Subcutaneous adipose tissue (tissue), 4 donors: ENCODE results near the gene BCL2. TPM values are rescaled to one million over a fixed set of nuclear protein-coding genes. Genes with fewer than 3 reads are reported as not detected.

ENCODE experiments used
- total RNA-seq, 4 donors: library from RNA; depleted of rRNA; stranded (reverse); fragments of >200 nt; gene quantifications; one replicate each; pipeline ENCODE4 v1.1.0, GENCODE V29; 2016
- TF ChIP-seq, protein P1 (sequence below): fragments of 450-650 bp; IDR thresholded peaks from one replicate; pipeline ENCODE4 v1.5.1; 2016; ENCODE audit warnings: low read depth, mild to moderate bottlenecking, control low read depth, antibody characterized with exemption, moderate library complexity

The BCL2 gene
- total RNA-seq, 4 donors from 2014 or later: 50.3 to 82.5 (median 55.9) TPM

DNA sequence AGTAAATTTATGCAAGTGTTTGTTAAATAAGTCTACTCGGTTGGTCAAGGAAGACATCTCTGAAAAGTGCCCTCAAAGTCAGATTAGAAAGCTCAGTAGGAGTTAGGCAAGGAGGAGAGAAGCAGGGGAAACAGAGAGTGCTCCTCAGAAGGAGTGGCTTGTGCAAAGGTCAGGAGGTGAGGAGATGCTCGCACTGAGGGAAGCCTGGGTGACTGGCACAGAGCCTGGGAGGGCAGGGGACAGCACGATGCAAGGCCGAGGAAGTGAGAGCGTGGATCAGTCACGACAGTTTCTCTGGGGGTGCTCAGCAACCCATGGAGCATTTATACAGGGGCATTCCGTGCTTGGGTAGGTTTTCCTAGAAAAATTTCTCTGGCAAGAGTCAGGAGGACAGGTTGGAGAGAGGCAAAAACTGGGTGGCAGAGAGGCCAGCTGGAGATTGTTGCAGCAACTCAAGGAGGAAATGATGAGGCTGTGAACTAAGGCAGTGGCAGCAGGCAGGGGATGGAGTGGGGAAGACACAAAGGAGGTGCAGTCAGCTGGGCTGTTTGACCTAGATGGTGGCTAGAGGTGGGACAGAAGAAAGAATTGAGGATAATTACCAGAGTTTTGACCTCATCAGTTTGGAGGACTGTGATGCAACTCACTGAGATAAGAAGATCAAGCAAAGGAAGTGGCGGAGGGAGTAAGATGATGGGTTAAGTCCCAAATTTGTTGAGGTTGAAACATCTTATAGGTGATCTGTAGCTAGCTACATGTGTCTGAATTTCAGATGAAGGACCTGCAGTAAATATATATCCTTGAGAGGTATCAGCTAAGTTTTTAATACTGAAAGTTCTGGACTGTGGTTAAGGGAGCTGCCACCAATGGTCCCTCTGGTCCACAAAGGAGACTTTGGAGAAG, 52.4 kb downstream of the BCL2 start:
- TF ChIP-seq, protein P1, sequence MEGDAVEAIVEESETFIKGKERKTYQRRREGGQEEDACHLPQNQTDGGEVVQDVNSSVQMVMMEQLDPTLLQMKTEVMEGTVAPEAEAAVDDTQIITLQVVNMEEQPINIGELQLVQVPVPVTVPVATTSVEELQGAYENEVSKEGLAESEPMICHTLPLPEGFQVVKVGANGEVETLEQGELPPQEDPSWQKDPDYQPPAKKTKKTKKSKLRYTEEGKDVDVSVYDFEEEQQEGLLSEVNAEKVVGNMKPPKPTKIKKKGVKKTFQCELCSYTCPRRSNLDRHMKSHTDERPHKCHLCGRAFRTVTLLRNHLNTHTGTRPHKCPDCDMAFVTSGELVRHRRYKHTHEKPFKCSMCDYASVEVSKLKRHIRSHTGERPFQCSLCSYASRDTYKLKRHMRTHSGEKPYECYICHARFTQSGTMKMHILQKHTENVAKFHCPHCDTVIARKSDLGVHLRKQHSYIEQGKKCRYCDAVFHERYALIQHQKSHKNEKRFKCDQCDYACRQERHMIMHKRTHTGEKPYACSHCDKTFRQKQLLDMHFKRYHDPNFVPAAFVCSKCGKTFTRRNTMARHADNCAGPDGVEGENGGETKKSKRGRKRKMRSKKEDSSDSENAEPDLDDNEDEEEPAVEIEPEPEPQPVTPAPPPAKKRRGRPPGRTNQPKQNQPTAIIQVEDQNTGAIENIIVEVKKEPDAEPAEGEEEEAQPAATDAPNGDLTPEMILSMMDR: no peak

DNA sequence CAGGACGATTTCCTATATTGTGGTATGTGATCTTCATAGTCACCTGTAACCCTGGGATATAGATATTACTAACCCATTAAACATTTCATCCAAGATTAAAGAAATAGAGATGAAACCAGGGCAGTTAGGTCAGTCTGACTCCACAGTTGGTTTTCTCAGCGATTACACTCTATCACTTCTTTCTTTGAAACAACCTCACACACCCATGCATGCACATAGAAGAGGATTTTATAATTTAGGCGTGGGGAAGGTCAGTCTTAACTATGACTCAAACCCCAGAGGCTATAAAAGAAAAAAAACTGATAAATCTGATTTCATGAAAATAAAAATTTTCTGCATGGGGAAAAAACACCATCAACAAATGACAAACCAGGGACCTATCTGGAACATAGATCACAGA, 54.2 kb downstream of the BCL2 start:
- TF ChIP-seq, protein P1: no peak

DNA sequence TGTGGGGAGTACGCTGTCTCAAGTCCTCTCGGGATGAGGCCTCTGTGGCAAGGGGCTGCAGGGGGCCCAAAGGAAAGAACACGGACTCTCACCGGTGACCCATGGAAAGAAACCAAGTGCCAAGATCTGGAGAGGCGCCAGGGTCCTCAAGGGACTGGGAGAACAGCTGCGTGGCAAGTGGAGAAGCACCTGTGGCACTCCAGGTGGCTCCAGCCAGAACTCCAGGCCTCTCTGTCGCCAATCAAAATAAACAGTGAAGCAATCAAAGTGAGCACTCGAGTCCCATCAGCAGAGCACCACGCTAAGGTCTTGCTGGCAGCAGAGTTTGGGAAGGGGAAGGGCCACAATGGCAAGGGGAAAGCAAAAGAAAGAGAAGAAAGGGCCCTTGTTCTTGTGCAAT, 54.7 kb downstream of the BCL2 start:
- TF ChIP-seq, protein P1: no peak

DNA sequence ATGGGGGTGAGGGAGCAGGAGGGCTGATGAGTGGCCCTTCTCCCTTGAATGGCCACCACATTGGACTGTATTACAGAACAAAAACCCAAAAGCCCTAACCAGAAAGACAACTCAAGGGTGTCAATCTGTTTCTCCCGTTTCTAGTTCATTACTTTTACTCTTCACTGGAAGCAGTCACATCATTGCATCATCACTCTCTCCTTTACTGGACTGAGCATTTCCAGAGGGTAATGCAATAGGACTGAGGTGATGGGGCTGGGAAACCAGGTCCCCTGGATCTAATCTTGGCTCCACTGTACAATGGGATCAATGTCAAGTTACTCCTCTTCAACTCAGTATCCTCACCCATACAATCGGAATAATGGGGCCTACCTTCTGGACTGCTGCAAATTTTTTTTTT, 56.1 kb downstream of the BCL2 start:
- TF ChIP-seq, protein P1: no peak

DNA sequence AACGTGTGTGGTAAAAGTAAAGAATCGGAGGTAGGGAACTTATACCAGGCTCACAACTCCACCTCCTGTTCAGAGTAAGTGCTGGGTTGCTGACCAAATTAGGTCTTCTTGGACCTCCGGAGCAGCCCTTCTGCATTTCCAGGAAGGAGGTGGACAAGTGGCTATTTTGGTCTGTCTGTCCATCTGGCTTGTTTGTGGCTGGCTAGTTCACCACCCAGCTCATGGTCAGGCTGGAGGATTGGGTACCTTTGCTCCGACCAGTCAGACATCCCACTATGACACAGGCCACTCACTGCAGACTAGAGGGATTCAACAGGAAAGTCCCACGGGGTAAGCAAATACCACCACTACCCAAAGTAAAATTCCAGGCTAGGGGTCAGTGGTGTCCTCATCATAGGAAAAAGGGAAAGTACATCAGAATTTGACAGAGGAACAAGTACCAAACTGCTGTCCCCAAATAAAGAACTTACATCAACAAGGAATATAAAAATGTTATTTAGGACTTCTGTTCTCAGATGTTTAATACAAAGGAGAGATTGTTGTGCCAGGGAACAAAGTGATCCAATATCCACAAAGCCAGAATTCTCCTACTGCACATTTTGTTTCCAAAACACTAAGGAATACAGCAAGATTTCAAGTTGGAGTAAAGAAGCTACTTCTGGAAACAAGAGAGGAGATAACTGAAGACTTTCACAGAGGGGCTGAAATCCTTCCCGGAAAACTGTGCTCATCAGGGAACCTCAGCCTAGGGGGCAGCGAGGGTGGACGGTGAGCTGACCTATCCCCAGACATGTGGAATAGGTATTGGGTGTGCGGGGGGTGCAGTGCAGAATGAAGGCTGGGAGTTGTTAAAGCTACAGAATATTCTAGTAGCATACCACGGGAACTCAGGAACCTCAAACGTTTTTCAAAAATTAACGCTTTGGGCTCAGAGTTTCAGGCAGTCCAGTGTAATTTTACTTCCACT, 56.9 kb downstream of the BCL2 start:
- TF ChIP-seq, protein P1: no peak

DNA sequence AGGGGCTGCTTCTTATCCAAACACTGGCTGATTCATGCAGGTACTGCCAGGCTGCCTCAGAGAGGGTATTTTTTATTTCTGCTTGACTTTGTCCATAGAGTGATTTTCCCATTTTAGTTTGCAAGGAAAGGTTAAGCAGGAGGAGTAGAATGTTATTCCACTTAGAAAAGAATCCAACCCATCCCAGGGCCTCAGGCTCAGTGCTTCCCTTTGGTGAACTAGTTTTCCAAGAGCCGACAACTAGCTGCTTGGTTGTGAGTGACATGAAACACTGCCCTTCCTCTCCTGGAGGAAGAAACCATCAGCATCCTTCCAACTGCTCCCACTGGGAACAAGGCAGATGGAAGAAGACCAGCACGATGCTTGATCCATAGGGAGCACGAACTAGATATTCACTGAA, 58.5 kb downstream of the BCL2 start:
- TF ChIP-seq, protein P1: no peak

DNA sequence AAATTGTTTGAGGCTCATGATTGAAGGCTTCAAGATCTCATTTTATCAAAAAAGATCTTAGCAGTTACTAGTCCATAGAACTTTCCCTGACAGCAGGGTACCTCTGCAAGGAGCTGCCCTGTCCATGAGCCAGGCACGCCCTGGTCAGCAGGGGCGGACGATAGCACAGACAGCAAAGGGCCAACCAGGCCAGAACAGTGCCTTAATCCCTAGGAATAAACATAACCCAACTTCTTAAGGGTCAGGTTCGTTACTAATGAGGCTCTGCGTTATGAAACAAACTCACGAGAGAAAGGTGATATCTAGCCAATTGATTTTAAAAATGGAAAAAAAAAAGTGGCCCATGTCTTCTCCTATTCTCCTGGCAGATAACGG, 59.2 kb downstream of the BCL2 start:
- TF ChIP-seq, protein P1: no peak
